HG03095 (cell line): Measurements from ENCODE around the gene DKK2.
"Not testable (repeated sequence)": the region's sequence is repeated elsewhere in the genome, so short reads cannot be mapped to it uniquely, and the experiment has no call there.

Experiments
- ATAC-seq: cut with Tn5 transposase; IDR thresholded peaks from one replicate; pipeline ENCODE4 v1.9.1; 2021; ENCODE audit warnings: moderate library complexity; ENCODE audit not compliant: unreplicated experiment

DKK2 gene

DNA sequence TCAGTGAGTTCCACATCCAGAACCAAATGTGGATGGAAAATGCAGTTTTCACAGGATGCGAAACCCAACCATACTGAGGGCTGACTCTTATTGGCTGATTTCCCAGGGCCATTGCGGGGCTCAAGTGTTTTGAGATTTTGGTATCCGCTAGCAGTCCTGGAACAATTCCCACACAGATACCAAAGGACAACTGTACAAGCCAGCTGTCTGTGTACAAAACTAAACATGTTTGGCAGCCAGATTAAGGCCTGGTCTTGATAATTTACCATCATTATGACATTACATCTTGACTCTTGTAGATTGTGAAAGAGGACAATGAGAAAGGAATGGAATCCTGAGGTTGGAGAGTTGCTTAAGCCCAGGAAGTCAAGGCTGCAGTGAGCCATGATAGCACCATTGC lies 121.9 kb downstream of the DKK2 start:
- ATAC-seq = no peak

DNA sequence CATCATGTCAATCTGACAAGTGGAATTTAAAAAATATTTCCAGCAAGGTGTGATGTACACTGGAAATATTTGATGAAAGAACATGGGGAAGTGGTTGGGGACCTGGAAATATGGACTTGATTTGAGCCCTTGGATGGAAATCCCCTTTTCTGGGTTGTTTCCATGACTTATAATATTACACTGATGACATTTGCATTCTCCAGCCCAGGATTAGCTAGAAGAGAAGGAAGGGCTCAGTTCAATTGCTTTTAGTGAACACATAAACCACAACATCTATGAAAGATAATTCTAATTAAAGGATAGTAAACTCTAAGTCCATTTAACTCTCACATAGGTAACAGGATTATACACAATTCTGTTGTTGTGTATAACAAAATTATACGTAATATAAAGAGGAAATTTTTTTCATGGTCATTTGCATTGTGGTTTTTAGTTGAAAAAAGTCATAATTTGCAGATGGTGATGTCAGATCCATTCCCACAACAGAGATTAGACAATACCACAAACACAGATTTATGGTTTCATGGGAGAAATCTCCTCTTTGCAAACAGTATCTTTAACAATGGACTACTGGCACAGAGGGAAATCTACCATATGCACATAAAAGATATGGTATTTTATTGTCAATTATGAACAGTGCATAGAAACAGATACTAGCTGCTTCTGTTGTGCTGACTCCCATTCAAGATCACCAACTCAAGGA lies 126.5 kb downstream of the DKK2 start:
- no peak for ATAC-seq

DNA sequence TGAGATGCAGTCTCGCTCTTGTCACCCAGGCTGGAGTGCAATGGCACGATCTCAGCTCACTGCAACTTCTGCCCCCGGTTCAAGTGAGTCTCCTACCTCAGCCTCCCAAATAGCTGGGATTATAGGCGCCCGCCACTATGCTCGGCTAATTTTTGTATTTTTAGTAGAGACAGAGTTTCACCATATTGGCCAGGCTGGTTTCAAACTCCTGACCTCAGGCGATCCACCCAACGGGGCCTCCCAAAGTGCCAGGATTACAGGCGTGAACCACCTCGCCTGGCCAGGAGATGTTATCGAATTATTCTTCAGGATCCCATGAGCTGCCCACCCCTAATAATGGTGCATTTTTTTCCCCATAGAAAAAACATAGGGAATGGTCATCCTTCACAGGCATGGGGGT lies 128.1 kb downstream of the DKK2 start:
- ATAC-seq = not testable (repeated sequence)

DNA sequence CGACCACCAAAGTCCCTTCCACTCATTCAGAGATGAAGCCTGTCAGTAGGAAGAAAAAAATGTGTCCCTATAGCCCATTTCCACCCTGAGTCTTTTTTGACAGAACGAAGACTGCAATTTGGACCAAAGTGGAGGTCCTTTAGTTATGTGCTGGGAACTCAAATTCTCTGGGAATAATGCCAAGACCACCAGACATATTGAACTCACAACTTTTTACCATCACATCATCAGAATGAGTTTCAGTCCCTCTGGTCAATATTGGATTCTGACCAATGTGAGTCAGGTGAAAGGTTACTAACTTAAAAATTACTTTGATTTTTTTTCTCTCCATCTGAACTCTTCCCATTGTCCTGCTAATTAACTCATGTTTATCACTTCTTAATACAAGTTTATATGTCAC lies 128.9 kb downstream of the DKK2 start:
- no peak for ATAC-seq

DNA sequence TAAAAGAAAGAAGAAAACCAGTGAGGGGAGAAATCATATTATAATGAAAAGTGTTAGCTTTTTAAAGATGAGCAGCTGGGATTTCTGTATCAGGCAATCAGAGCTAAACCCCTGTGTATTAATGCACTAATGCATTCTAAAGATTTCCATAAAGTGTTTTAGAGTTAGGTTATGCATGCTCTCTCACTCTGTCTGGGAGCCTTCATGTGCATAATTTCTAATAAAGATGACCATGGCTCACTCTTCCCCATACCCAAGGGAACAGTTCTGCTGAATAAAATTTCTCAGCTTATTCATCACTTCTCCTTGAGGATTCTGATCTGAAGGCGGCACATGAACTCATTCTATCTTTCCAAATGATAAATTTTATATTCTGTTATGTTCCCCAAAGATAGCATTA lies 129.4 kb downstream of the DKK2 start:
- ATAC-seq = no peak

DNA sequence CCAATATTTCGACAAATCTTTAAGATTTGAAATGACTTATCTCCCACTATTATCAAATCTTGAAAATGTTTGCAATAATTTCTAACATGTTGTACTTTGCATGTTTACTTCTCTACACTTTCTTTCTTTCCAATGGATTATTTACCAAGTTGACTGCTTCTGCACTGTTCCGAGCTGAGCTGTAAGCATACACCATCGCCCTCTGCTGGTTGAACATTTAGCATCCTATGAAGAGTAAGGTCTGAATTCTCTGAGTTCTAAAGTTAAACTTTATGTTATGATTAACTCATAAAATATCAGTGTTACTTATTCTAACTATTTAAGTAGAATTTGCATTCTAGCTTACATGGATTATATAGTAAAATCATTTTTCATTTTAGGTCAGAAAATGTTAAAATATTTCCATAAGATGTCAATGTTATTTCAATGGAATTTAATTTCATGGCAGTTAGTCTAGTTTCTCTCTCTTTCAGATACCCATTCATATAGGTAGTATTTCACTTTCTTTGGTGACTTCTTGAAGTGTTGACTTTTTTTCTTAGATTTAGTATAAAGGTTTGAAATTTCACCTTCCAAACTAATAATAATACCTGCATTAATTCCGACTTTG lies 137.4 kb downstream of the DKK2 start:
- ATAC-seq = peak; percentile 84

DNA sequence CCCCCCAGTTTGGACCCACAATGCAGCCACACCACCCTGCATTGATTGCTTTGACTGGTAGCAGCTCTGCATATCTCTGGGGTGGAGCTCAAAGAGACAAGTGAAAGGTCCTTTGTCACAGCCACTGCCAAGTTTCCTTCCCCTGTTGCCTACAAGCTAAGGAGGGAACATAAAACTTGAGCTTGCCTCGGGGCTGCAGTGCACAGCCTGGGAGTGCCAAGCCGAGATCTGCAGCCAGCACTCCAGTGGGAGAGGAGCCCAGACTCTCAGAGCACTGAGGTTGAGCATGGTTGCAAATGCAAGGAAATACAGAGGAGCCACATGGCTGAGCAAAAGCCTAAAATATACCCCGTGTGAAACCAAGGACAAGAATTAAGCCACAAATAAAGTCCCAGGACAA lies 142.2 kb downstream of the DKK2 start:
- no peak for ATAC-seq

DNA sequence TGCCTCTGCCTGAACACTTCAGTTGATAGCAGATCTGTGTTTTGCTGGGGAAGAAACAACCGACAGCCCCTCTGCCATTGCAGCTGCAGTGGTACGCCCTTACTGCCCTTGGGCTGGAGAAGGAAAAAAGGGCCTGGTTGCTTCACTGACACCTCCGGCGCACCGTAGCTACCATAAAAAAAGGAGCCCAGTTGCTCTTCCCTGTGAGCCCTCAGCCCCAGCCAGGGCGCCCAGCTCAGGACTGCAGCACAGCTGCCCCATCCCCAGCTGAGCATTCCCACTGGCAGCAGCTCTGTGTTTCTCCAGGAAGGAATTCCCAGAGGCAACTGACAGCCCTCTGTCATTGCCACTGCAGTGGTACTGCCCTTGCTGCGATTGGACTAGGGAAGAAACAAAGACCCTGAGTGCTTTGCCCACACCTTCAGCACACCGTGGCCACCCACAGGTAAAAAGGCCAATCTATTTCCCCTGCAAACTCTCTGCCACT lies 142.7 kb downstream of the DKK2 start:
- ATAC-seq = no peak

DNA sequence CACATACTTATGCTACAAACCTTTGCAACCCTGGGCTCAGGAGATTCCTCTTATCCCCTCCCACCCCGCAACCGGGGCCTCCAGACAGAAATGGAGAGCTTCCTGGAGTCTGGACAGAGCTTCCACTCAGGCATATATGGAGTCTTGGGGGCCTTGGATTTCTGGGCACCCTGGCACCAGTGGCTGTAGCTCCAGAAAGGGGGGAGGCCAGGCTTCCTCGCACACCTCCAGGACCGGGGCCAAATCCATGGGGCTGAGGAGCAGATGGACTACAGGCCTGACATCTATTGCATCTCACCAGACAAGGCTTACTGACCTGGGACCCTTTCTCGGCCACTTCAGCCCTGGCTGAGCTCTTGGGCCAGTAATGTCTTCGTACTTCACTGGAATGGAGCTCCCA lies 143.3 kb downstream of the DKK2 start:
- no peak for ATAC-seq

DNA sequence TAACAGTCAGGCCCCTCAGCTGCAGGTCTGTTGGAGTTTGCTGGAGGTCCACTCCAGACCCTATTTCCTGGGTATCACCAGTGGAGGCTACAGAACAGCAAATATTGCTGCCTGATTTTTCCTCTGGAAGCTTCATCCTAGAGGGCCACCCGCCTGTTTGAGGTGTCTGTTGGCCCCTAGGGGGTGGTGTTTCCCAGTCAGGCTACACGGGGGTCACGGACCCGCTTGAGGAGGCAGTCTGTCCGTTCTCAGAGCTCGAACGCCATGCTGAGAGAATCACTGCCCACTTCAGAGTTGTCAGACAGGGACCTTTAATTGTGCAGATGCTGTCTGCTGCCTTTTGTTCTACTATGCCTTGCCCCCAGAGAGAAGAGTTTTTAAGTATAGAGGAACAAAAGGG lies 160.8 kb downstream of the DKK2 start:
- no peak for ATAC-seq
